LoVo (cell line): ENCODE data around the gene IGFBP7.
"Not testable (repeated sequence)": the region's sequence is repeated elsewhere in the genome, so short reads cannot be mapped to it uniquely, and the experiment has no call there.

Experiments used
- DNase-seq: peaks from one replicate; pipeline ENCODE4 v3.0.0-alpha.2; 2016; ENCODE audit warnings: low spot score

The IGFBP7 gene

GRCh38 chr4:57070461-57070860 is 39.7 kb downstream of the IGFBP7 start:
- DNase-seq: no peak

- DNase-seq: no peak
Observed at GRCh38 chr4:57068237-57068981, 41.8 kb downstream of the IGFBP7 start.

- DNase-seq: no peak
Observed at GRCh38 chr4:57065730-57066482, 44.3 kb downstream of the IGFBP7 start.

- DNase-seq: no peak
Observed at GRCh38 chr4:57064811-57065711, 45.1 kb downstream of the IGFBP7 start.

- DNase-seq: no peak
Observed at GRCh38 chr4:57064120-57064519, 46.1 kb downstream of the IGFBP7 start.

GRCh38 chr4:57063518-57063917 is 46.7 kb downstream of the IGFBP7 start:
- DNase-seq: no peak

GRCh38 chr4:57061395-57061794 is 48.8 kb downstream of the IGFBP7 start:
- DNase-seq: no peak

GRCh38 chr4:57060717-57061067 is 49.5 kb downstream of the IGFBP7 start:
- not testable (repeated sequence) for DNase-seq

- no peak for DNase-seq
Observed at GRCh38 chr4:57059890-57060716, 50.1 kb downstream of the IGFBP7 start.

- DNase-seq: no peak
Observed at GRCh38 chr4:57055886-57056285, 54.3 kb downstream of the IGFBP7 start.

GRCh38 chr4:57053508-57053907 is 56.7 kb downstream of the IGFBP7 start:
- DNase-seq: no peak

- no peak for DNase-seq
Observed at GRCh38 chr4:57051524-57051923, 58.7 kb downstream of the IGFBP7 start.

GRCh38 chr4:57051095-57051494 is 59.1 kb downstream of the IGFBP7 start:
- no peak for DNase-seq

GRCh38 chr4:57048590-57049304 is 61.4 kb downstream of the IGFBP7 start:
- DNase-seq: no peak

- DNase-seq: not testable (repeated sequence)
Observed at GRCh38 chr4:57047046-57047445, 63.1 kb downstream of the IGFBP7 start.

- no peak for DNase-seq
Observed at GRCh38 chr4:57044996-57045395, 65.2 kb downstream of the IGFBP7 start.

- DNase-seq: no peak
Observed at GRCh38 chr4:57044279-57044678, 65.9 kb downstream of the IGFBP7 start.

- no peak for DNase-seq
Observed at GRCh38 chr4:57043347-57044251, 66.6 kb downstream of the IGFBP7 start.

- no peak for DNase-seq
Observed at GRCh38 chr4:57042711-57043169, 67.4 kb downstream of the IGFBP7 start.

GRCh38 chr4:57041020-57041419 is 69.2 kb downstream of the IGFBP7 start:
- DNase-seq: no peak
